Ramos (cell line): ENCODE results near the gene OR52K1.

ENCODE experiments used
- in situ Hi-C: fragments of 300-500 bp; cut with MboI; formaldehyde crosslinking; loops from one replicate; pipeline ENCODE4 v1.14.3; 2022; ENCODE audit warnings: low sequenced_read_pairs; ENCODE audit not compliant: unreplicated experiment

OR52K1 gene

GRCh38 chr11:4482445-4482844, at the start of gene OR52K1:
TSS of gene OR52K1 (plus strand) at chr11:4482646. CDS start at chr11:4488901, 6,255 bp downstream.
- in situ Hi-C loops = no loop called here

DNA sequence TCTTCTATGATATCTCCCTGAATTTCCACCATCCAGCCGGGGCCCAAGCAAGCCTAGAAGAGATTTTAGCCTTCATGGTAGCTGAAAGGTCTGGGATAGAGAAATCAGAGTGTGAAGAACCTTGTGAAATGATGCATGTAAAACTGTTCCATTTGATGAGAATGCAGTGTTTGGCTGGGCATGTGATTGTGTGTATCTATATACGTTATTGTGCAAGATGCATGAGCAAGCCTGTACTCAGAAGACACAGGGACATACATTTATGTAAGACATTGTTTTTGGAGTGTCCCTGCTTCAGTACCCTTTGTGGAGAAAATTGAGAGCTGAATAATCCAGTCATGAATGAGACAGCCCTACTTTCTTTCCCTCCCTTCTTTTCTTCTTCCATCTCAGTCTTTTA, 48.6 kb upstream of the OR52K1 start:
- in situ Hi-C loops = no loop called here

- in situ Hi-C loops = no loop called here
These were observed 46.0 kb upstream of the OR52K1 start for GRCh38 chr11:4436411-4436810.

- in situ Hi-C loops = no loop called here
These were observed 40.9 kb upstream of the OR52K1 start for GRCh38 chr11:4441515-4441914.

- in situ Hi-C loops = no loop called here
These were observed 39.1 kb upstream of the OR52K1 start for GRCh38 chr11:4443232-4443891.

DNA sequence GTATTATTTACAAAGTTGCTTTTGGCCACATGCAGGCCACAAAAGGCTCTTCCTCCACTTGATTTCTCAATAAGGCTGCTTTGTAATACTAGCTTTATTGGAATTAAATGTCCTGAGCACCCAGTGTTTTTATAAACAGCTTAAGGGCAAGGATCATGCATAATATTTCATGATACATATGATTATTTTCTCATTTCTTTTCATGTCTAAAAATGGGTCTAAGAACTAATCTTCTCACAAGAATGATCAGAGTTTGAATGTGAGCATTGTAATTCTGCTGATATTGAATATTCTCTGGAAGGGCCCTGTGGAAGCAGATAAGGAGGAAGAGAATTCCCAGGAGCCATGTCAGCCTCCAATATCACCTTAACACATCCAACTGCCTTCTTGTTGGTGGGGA, 33.5 kb upstream of the OR52K1 start, which contains the start of gene OR52K2:
OR52K2 (plus strand) TSS at position 301 of the 400 bp plus-strand sequence; CDS start at position 346, 45 bp downstream.
- in situ Hi-C loops = no loop called here

GRCh38 chr11:4453118-4453517, 29.3 kb upstream of the OR52K1 start:
- in situ Hi-C loops = no loop called here

DNA sequence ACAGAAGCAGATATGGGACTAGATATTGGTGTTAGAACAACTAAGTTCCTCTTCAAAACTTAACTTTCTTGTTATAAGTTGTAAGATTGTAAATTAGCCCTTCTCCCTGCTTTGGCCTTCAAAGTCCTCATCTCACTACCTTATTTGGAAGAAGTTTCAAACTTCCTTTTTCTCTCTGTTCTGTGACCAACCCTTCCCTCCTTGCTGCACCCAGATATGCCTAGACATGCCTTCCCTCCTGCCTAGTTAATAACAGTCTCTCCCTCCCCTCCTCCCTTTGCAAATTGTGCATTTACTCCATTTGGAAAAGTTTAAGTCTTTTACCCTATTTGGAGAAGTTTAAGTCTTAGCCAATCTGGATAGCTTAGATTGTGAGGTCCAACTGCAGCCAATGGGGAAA, 28.4 kb upstream of the OR52K1 start:
- in situ Hi-C loops = no loop called here

GRCh38 chr11:4455419-4455818, 27.0 kb upstream of the OR52K1 start:
- in situ Hi-C loops = no loop called here

- in situ Hi-C loops = no loop called here
These were observed 22.9 kb upstream of the OR52K1 start for GRCh38 chr11:4459500-4459899.

DNA sequence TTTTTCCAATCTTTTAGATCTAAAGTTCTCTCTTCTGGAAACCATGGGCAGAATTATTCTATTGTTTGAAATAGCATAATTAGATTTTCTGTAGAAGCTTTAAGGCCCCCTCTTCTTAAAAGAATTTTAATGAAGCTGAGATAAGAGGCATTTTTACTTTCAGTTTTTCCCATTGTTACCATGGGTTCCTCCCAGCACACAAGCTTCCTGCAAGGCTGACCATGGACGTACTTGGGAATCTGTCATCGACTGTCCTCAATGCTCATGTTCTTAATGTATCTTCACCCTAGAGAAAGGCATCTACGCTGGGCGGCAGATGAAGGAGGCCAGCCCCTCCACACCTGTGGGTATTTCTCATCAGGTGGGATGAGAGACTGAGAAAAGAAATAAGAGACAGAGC, 22.3 kb upstream of the OR52K1 start:
- in situ Hi-C loops = no loop called here

GRCh38 chr11:4464216-4465159, 18.0 kb upstream of the OR52K1 start:
- in situ Hi-C loops = no loop called here

GRCh38 chr11:4465407-4465806, 17.0 kb upstream of the OR52K1 start:
- in situ Hi-C loops = no loop called here

GRCh38 chr11:4466131-4466870, 16.1 kb upstream of the OR52K1 start:
- in situ Hi-C loops = no loop called here

GRCh38 chr11:4466871-4467442, 15.5 kb upstream of the OR52K1 start:
- in situ Hi-C loops = no loop called here

DNA sequence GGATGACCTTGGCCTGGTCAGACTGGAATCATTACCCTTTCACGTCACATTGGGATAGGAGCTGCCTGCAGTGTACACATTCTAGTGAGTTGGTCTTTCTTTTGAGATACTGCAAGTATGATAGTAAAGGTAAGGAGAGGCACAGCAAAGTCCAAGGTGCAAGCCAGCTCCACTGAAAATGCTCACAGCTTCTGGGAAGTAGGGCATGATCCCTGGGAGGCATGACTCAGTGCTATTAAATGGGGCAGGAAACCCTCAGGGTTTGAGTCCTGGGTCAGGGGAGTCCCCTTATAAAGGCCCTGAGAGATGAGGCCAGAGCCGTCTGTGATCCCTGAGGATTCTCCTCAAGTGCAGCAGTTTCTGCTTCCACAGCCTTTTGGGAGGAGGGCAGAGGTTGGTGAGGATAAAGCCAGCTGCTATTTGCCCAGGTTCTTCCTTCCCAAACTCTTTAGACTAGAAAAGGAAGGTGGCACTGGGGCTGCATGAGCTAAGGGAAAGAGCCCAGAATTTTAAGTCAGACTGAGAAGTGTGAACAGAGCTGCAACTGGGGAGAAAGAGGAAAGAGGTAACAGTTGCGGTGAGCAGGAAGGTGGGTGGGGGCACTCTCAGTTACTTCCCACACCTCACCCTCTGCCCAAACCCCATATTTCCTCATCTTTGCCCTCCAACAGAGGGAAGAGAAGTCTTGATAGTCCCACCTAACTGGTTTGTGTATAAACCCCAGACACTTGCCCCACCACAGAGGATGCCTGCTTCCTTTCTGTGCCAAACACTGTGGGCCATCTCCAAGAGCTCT, 14.4 kb upstream of the OR52K1 start:
- in situ Hi-C loops = no loop called here

DNA sequence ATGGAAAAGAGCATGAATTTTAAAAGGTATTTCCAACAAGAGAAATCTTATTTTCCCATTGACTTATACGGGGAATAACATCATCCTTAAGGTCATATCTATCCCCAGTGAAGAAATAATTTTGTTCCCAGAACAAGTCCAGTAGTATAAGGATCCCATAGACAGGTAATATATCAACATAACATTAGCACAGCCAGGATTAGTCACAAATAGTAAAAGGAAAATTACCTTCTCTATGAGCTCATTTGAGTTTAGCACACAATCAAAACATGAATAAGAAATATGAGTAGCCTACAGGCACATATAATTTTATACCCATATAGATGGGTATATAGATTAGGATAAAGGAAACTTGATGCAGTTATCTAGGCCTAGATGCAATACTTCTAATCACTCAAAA, 2.8 kb upstream of the OR52K1 start:
- in situ Hi-C loops = no loop called here

DNA sequence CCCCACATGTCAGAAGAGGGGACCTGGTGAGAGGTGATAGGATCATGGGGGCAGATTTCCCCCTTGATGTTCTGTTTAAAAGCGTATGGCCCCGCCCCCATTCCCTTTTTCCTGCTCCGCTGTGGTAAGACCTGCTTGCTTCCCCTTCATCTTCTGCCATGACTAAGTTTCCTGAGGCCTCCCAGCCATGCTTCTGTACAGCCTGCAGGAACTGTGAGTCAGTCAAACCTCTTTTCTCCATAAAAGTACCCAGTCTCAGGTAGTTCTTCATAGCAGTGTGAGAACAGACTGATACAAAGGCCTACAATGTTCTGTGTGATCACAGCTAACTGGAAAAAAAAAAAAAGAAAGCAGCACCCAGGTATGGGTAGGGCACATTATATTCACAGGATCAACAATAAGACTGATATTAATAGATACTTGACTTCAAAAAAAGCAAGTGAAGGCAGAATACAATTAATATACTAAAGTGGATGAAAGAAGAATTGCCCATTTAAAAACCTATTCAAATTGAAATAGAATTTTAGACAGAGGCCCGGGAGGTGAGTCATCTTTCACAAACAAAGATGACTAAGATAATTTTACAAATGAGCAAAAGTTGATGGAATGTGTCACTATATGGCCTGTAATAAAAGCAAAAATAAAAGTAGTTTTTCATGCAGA, 1.7 kb upstream of the OR52K1 start:
- in situ Hi-C loops = no loop called here

GRCh38 chr11:4481240-4481582, 1.2 kb upstream of the OR52K1 start:
- in situ Hi-C loops = no loop called here
